ENCODE data around the gene VPS13A.

- no peak for TF ChIP-seq POLR2AphosphoS5 (IDR thresholded peaks at IDR 0.05)
- TF ChIP-seq, protein P1, sequence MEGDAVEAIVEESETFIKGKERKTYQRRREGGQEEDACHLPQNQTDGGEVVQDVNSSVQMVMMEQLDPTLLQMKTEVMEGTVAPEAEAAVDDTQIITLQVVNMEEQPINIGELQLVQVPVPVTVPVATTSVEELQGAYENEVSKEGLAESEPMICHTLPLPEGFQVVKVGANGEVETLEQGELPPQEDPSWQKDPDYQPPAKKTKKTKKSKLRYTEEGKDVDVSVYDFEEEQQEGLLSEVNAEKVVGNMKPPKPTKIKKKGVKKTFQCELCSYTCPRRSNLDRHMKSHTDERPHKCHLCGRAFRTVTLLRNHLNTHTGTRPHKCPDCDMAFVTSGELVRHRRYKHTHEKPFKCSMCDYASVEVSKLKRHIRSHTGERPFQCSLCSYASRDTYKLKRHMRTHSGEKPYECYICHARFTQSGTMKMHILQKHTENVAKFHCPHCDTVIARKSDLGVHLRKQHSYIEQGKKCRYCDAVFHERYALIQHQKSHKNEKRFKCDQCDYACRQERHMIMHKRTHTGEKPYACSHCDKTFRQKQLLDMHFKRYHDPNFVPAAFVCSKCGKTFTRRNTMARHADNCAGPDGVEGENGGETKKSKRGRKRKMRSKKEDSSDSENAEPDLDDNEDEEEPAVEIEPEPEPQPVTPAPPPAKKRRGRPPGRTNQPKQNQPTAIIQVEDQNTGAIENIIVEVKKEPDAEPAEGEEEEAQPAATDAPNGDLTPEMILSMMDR (IDR thresholded peaks at IDR 0.05 in 8 of 11, conservative IDR thresholded peaks at IDR 0.05 in 3 of 11), result no peak
These were observed 225.0 kb downstream of the VPS13A start for GRCh38 chr9:77402286-77402685.
